Uterus (tissue), 4 donors: Measurements from ENCODE around the gene EYS. TPM values are rescaled to one million over a fixed set of nuclear protein-coding genes. Genes with fewer than 3 reads are reported as not detected.

Experiments
- DNase-seq, 2 donors: peaks; one replicate each; pipeline ENCODE4 v3.0.0-alpha.2; 2019 to 2020
- H3K27ac ChIP-seq, 2 donors: fragments of 200-600 bp; sonication (generic); 1 replicate in 1 of 2; 2 replicates in 1 of 2; pipeline ENCODE4 v1.5.1; 2016 to 2018
- H3K27me3 ChIP-seq, 2 donors: fragments of 200-600 bp; sonication (generic); one replicate each; pipeline ENCODE4 v1.5.1; 2018 to 2019; ENCODE audit warnings: control low read depth in 1 of 2
- H3K36me3 ChIP-seq, 2 donors: fragments of 200-600 bp; sonication (generic); one replicate each; pipeline ENCODE4 v1.5.1; 2019; ENCODE audit warnings: control low read depth in 1 of 2
- H3K4me1 ChIP-seq, 2 donors: fragments of 200-600 bp; sonication (generic); one replicate each; pipeline ENCODE4 v1.5.1; 2018 to 2019; ENCODE audit warnings: control low read depth in 1 of 2
- H3K4me3 ChIP-seq, 2 donors: fragments of 200-600 bp; sonication (generic); 1 replicate in 1 of 2; 2 replicates in 1 of 2; pipeline ENCODE4 v1.5.1; 2018 to 2019; ENCODE audit warnings: mild to moderate bottlenecking in 1 of 2
- H3K9me3 ChIP-seq, 2 donors: fragments of 200-600 bp; sonication (generic); one replicate each; pipeline ENCODE4 v1.5.1; 2019; ENCODE audit warnings: control low read depth in 1 of 2
- POLR2A ChIP-seq, 2 donors: fragments of 450-650 bp; IDR thresholded peaks; one replicate each; pipeline ENCODE4 v1.6.1; 2016; ENCODE audit warnings: antibody characterized with exemption in 2 of 2, mild to moderate bottlenecking in 1 of 2, moderate library complexity in 1 of 2
- intact Hi-C: fragments of 100-400 bp; cut with DNase I; formaldehyde crosslinking; loops from one replicate; pipeline ENCODE4 v1.15.1; 2023; ENCODE audit warnings: low total_unique reads
- total RNA-seq, 4 donors: library from RNA; depleted of rRNA in 3 of 4; stranded (reverse); fragments of >200 nt in 3 of 4; gene quantifications; one replicate each; pipeline versions ENCODE4 v1.1.0 to v1.2.4, GENCODE V29; 2014 to 2023
- TF ChIP-seq, protein P1 (sequence below), 4 experiments: fragments of 200-600 bp in 2 of 4; fragments of 450-650 bp in 2 of 4; sonication (generic) in 2 of 4; IDR thresholded peaks; one replicate each; pipeline ENCODE4 v1.5.1; 2016 to 2019; ENCODE audit warnings: antibody characterized with exemption in 4 of 4, mild to moderate bottlenecking in 2 of 4, moderate library complexity in 1 of 4
- donor health status: DM: yes; HTN: yes; CAD: no.

The EYS gene
- total RNA-seq, 4 donors from 2014 or later = 1.3 TPM; not detected in 3

DNA sequence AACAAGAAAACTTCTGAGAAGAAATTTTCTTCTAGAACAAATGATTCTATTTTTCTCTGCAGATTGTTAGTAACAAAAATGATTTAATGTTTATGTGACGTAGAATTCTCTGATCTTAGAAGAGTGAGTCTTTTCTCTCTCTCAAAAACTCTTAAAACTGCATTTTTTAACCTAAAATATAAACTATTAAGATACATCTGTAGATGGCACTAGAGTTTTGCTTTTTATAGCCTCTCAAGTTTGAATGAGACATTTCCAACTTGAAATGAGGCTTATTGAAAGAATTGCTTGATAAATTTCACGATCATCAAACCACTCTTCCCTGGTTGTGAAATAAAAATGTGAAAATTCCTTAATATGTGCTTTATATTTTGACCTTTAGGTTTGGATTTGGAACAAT lies 2017.6 kb downstream of the EYS start:
- Histone ChIP-seq H3K4me1 (no peaks in the 10 kb centered on the region), H3K27me3 (no peaks in the 10 kb centered on the region), H3K27ac (no peak overlapping the region), H3K9me3 (no peaks in the 10 kb centered on the region), H3K36me3 (no peaks in the 10 kb centered on the region), H3K4me3 (no peak overlapping the region)
- no peak for TF ChIP-seq POLR2A (IDR thresholded peaks at IDR 0.05)
- TF ChIP-seq, protein P1, sequence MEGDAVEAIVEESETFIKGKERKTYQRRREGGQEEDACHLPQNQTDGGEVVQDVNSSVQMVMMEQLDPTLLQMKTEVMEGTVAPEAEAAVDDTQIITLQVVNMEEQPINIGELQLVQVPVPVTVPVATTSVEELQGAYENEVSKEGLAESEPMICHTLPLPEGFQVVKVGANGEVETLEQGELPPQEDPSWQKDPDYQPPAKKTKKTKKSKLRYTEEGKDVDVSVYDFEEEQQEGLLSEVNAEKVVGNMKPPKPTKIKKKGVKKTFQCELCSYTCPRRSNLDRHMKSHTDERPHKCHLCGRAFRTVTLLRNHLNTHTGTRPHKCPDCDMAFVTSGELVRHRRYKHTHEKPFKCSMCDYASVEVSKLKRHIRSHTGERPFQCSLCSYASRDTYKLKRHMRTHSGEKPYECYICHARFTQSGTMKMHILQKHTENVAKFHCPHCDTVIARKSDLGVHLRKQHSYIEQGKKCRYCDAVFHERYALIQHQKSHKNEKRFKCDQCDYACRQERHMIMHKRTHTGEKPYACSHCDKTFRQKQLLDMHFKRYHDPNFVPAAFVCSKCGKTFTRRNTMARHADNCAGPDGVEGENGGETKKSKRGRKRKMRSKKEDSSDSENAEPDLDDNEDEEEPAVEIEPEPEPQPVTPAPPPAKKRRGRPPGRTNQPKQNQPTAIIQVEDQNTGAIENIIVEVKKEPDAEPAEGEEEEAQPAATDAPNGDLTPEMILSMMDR (IDR thresholded peaks at IDR 0.05) = no peak
- intact Hi-C loops = no loop called here
- no peak for DNase-seq

- Histone ChIP-seq H3K4me3 (no peak overlapping the region), H3K36me3 (no peaks in the 10 kb centered on the region), H3K27ac (no peak overlapping the region), H3K4me1 (no peaks in the 10 kb centered on the region), H3K9me3 (no peaks in the 10 kb centered on the region), H3K27me3 (no peaks in the 10 kb centered on the region)
- no peak for TF ChIP-seq POLR2A (IDR thresholded peaks at IDR 0.05)
- TF ChIP-seq, protein P1 (IDR thresholded peaks at IDR 0.05) = no peak
- DNase-seq = no peak
- intact Hi-C loops = no loop called here
Measured at GRCh38 chr6:63685446-63686379, 2021.3 kb downstream of the EYS start.

DNA sequence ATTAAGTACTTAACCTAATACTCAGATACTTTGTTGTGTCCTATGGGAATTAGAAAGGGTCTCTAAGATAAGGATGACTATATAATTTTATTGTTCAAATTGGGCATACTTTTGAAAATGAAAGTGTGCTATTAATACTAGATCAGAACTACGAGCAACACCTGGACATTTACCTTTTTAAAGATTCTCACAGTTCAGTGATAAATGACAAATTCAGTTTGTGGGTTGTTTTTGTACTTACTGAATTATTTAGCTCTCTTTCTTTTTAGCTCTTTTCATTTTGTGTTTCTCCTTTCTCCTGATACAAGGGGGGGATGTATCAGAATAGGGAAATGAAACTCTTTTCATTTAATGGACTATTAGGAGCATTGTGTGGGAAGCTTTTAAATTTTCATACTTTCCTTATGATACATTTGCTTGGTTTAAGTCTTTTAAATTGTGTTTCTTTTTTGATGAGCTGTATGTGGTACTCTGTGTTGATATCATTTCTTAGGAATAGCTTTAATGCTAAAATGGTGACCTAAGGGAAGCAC lies 2023.9 kb downstream of the EYS start:
- no peaks in the 10 kb centered on the region for H3K36me3 ChIP-seq
- no peak for DNase-seq
- H3K27me3 ChIP-seq = no peaks in the 10 kb centered on the region
- H3K27ac ChIP-seq = no peak overlapping the region
- TF ChIP-seq, protein P1 (IDR thresholded peaks at IDR 0.05) = no peak
- no peaks in the 10 kb centered on the region for H3K4me1 ChIP-seq
- no peaks in the 10 kb centered on the region for H3K9me3 ChIP-seq
- intact Hi-C loops = no loop called here
- no peak overlapping the region for H3K4me3 ChIP-seq

DNA sequence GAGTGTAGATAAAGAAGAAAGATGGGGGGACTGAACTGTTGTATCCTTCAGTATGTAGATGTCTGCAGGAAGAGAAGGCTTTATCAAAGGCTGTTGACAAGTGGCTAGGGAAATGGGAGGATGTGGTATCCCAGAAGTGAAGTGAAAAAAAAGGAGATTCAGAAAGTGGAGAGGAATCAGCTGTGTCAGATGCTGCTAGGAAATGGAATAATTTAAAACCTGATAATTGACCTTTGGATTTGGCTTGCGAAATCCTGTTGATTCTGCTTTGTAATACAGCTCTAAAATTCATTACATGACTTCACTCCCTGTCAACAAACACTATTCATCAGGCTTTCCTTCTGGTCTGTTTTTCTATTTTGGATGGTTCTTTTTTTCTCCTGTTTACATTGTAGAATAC lies 2029.7 kb downstream of the EYS start:
- TF ChIP-seq POLR2A (IDR thresholded peaks at IDR 0.05) = no peak
- TF ChIP-seq, protein P1 (IDR thresholded peaks at IDR 0.05) = no peak
- Histone ChIP-seq H3K36me3 (no peaks in the 10 kb centered on the region), H3K4me1 (peaks cover 0 to 7% of the 10 kb centered on the region in 2 donors), H3K4me3 (no peak overlapping the region), H3K27me3 (no peaks in the 10 kb centered on the region), H3K27ac (no peak overlapping the region), H3K9me3 (no peaks in the 10 kb centered on the region)
- intact Hi-C loops = no loop called here
- DNase-seq = no peak

DNA sequence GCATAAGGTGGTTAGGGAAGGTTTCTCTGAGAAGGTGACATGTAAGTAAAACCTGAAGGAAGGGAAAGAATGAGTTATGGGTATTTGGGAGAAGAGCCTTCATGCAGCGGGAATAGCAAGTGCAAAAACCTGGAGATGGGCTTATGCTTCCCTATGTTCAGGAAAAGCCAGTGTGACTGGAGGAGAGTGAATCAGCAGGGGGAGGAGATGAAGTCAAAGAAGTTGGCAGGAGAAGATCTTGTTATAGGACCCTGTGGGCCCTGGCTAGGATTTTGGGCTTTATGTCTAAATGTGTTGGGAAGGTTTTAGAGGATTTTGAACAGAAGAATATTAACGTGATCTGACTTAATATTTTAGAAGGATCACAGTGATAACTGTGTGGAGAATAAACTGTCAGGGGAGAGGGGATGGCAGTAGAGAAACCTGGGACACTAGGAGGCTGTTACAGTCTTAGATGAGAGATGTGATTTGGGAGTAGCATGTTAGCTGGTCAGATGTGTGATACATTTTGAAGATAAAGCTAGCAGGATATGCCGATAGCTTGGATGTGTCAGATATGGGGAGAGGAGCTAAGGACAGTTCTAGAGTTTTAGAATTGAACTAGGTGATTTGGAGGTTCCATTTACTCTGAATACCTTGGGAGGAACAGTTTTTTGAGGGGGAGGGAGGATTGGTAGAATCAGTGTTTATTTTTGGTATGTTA lies 2030.5 kb downstream of the EYS start:
- Histone ChIP-seq H3K27ac (no peak overlapping the region), H3K36me3 (no peaks in the 10 kb centered on the region), H3K4me1 (peaks cover 0 to 7% of the 10 kb centered on the region in 2 donors), H3K9me3 (no peaks in the 10 kb centered on the region), H3K4me3 (no peak overlapping the region), H3K27me3 (no peaks in the 10 kb centered on the region)
- intact Hi-C loops = no loop called here
- no peak for DNase-seq
- no peak for TF ChIP-seq POLR2A (IDR thresholded peaks at IDR 0.05)
- TF ChIP-seq, protein P1 (IDR thresholded peaks at IDR 0.05) = no peak
